ENCODE data around the gene PLIN1.
A peak's percentile ranks its signal among the peaks of the same experiment; 100 is the strongest.
"Not testable (repeated sequence)": the region's sequence is repeated elsewhere in the genome, so short reads cannot be mapped to it uniquely, and the experiment has no call there.

PLIN1 gene

GRCh38 chr15:89689930-89690275 lies 10.7 kb upstream of the PLIN1 start:
- H3K27me3 ChIP-seq (ENCODE audit: insufficient read depth, low read length) = not testable (repeated sequence)
- peak overlapping the region; percentile 86 for H3K4me3 ChIP-seq (ENCODE audit: low read depth, low read length)

GRCh38 chr15:89686522-89686921 lies 7.4 kb upstream of the PLIN1 start:
- Histone ChIP-seq H3K27ac (ENCODE audit: low read depth, low read length) (no peak overlapping the region), H2BK120ac (ENCODE audit: insufficient read depth, low read length, poor library complexity) (no peak overlapping the region), H4K91ac (ENCODE audit: low read depth, low read length) (no peak overlapping the region), H3K79me1 (ENCODE audit: low read length) (peaks cover 4% of the 10 kb centered on the region), H4K12ac (ENCODE audit: low read depth, low read length) (no peak overlapping the region), H3K79me2 (ENCODE audit: control insufficient read depth, insufficient read depth, low read length, poor library complexity) (peaks cover 4% of the 10 kb centered on the region), H3K23ac (ENCODE audit: low read length) (no peak overlapping the region), H3K36me3 (ENCODE audit: control insufficient read depth in 1 of 2, insufficient read depth in 2 of 2, low read length in 2 of 2) (no peaks in the 10 kb centered on the region), H3K14ac (ENCODE audit: low read length) (no peak overlapping the region), H3K27me3 (ENCODE audit: insufficient read depth, low read length) (no peaks in the 10 kb centered on the region), H3K9me3 (ENCODE audit: insufficient read depth, low read depth, low read length) (no peaks in the 10 kb centered on the region), H2AK5ac (ENCODE audit: low read length) (no peak overlapping the region), H2BK5ac (ENCODE audit: low read depth, low read length, poor library complexity) (no peak overlapping the region), H3K4me1 (ENCODE audit: control insufficient read depth in 1 of 2, insufficient read depth in 2 of 2, low read length in 2 of 2) (peaks cover 2 to 8% of the 10 kb centered on the region in 2 experiments), H3K9ac (ENCODE audit: low read length) (no peak overlapping the region), H3K4me3 (ENCODE audit: low read depth, low read length) (no peak overlapping the region), H2AFZ (ENCODE audit: insufficient read depth, low read length, poor library complexity) (no peak overlapping the region), H3K4me2 (ENCODE audit: low read length) (no peak overlapping the region), H3K18ac (ENCODE audit: low read length) (no peak overlapping the region), H3K4ac (ENCODE audit: low read depth, low read length) (no peak overlapping the region), H2BK12ac (ENCODE audit: low read length) (no peak overlapping the region), H4K8ac (ENCODE audit: low read depth, low read length) (no peak overlapping the region)
- DNase-seq = no peak

More at GRCh38 chr15:89689930-89690275, 10.7 kb upstream of the PLIN1 start:
- not testable (repeated sequence) for H3K4me1 ChIP-seq (ENCODE audit: control insufficient read depth in 1 of 2, insufficient read depth in 2 of 2, low read length in 2 of 2); H3K79me2 ChIP-seq (ENCODE audit: control insufficient read depth, insufficient read depth, low read length, poor library complexity); H2BK120ac ChIP-seq (ENCODE audit: insufficient read depth, low read length, poor library complexity); H3K27ac ChIP-seq (ENCODE audit: low read depth, low read length); H3K9me3 ChIP-seq (ENCODE audit: insufficient read depth, low read depth, low read length); H2BK12ac ChIP-seq (ENCODE audit: low read length); DNase-seq; H3K36me3 ChIP-seq (ENCODE audit: control insufficient read depth in 1 of 2, insufficient read depth in 2 of 2, low read length in 2 of 2); H2AK5ac ChIP-seq (ENCODE audit: low read length); H2BK5ac ChIP-seq (ENCODE audit: low read depth, low read length, poor library complexity); H3K23ac ChIP-seq (ENCODE audit: low read length); H3K18ac ChIP-seq (ENCODE audit: low read length); H3K79me1 ChIP-seq (ENCODE audit: low read length); H4K91ac ChIP-seq (ENCODE audit: low read depth, low read length); H3K14ac ChIP-seq (ENCODE audit: low read length); H3K4ac ChIP-seq (ENCODE audit: low read depth, low read length)
- no CpG with 5 or more reads among the region's 15 CpGs for WGBS (ENCODE audit: extremely low coverage, insufficient coverage, insufficient read length)
- Histone ChIP-seq H4K8ac (ENCODE audit: low read depth, low read length) (peak overlapping the region; percentile 96), H4K12ac (ENCODE audit: low read depth, low read length) (peak overlapping the region; percentile 77), H2AFZ (ENCODE audit: insufficient read depth, low read length, poor library complexity) (peak overlapping the region; percentile 98), H3K4me2 (ENCODE audit: low read length) (peak overlapping the region; percentile 85), H3K9ac (ENCODE audit: low read length) (peak overlapping the region; percentile 41)

- no peak overlapping the region for H3K14ac ChIP-seq (ENCODE audit: low read length)
Measured at GRCh38 chr15:89685995-89686394, 6.8 kb upstream of the PLIN1 start.

GRCh38 chr15:89681146-89681545 lies 2.0 kb upstream of the PLIN1 start:
- H2BK5ac ChIP-seq (ENCODE audit: low read depth, low read length, poor library complexity) = no peak overlapping the region
- DNase-seq = no peak
- WGBS (ENCODE audit: extremely low coverage, insufficient coverage, insufficient read length) = no CpG with 5 or more reads among the region's 2 CpGs
- no peak overlapping the region for H3K4me2 ChIP-seq (ENCODE audit: low read length)
- H3K9ac ChIP-seq (ENCODE audit: low read length) = no peak overlapping the region
- H4K12ac ChIP-seq (ENCODE audit: low read depth, low read length) = no peak overlapping the region
- no peak overlapping the region for H2BK120ac ChIP-seq (ENCODE audit: insufficient read depth, low read length, poor library complexity)
- no peak overlapping the region for H3K4me3 ChIP-seq (ENCODE audit: low read depth, low read length)
- H3K18ac ChIP-seq (ENCODE audit: low read length) = no peak overlapping the region
- no peak overlapping the region for H4K91ac ChIP-seq (ENCODE audit: low read depth, low read length)
- no peaks in the 10 kb centered on the region for H3K79me2 ChIP-seq (ENCODE audit: control insufficient read depth, insufficient read depth, low read length, poor library complexity)
- no peak overlapping the region for H3K4ac ChIP-seq (ENCODE audit: low read depth, low read length)
- H3K23ac ChIP-seq (ENCODE audit: low read length) = no peak overlapping the region
- H3K27me3 ChIP-seq (ENCODE audit: insufficient read depth, low read length) = no peaks in the 10 kb centered on the region
- no peaks in the 10 kb centered on the region for H3K4me1 ChIP-seq (ENCODE audit: control insufficient read depth in 1 of 2, insufficient read depth in 2 of 2, low read length in 2 of 2)
- no peak overlapping the region for H3K27ac ChIP-seq (ENCODE audit: low read depth, low read length)
- H4K8ac ChIP-seq (ENCODE audit: low read depth, low read length) = no peak overlapping the region
- no peak overlapping the region for H2AFZ ChIP-seq (ENCODE audit: insufficient read depth, low read length, poor library complexity)
- H3K36me3 ChIP-seq (ENCODE audit: control insufficient read depth in 1 of 2, insufficient read depth in 2 of 2, low read length in 2 of 2) = no peaks in the 10 kb centered on the region
- H3K14ac ChIP-seq (ENCODE audit: low read length) = no peak overlapping the region
- H2BK12ac ChIP-seq (ENCODE audit: low read length) = no peak overlapping the region
- no peak overlapping the region for H2AK5ac ChIP-seq (ENCODE audit: low read length)
- H3K9me3 ChIP-seq (ENCODE audit: insufficient read depth, low read depth, low read length) = no peaks in the 10 kb centered on the region
- H3K79me1 ChIP-seq (ENCODE audit: low read length) = no peaks in the 10 kb centered on the region

More at GRCh38 chr15:89685995-89686394, 6.8 kb upstream of the PLIN1 start:
- Histone ChIP-seq H2BK12ac (ENCODE audit: low read length) (no peak overlapping the region), H3K18ac (ENCODE audit: low read length) (no peak overlapping the region), H3K36me3 (ENCODE audit: control insufficient read depth in 1 of 2, insufficient read depth in 2 of 2, low read length in 2 of 2) (no peaks in the 10 kb centered on the region), H3K4ac (ENCODE audit: low read depth, low read length) (no peak overlapping the region), H3K9ac (ENCODE audit: low read length) (no peak overlapping the region), H2BK5ac (ENCODE audit: low read depth, low read length, poor library complexity) (no peak overlapping the region), H3K27me3 (ENCODE audit: insufficient read depth, low read length) (no peaks in the 10 kb centered on the region), H4K8ac (ENCODE audit: low read depth, low read length) (no peak overlapping the region), H3K4me1 (ENCODE audit: control insufficient read depth in 1 of 2, insufficient read depth in 2 of 2, low read length in 2 of 2) (peaks cover 2 to 8% of the 10 kb centered on the region in 2 experiments), H3K27ac (ENCODE audit: low read depth, low read length) (no peak overlapping the region), H3K9me3 (ENCODE audit: insufficient read depth, low read depth, low read length) (no peaks in the 10 kb centered on the region), H2AFZ (ENCODE audit: insufficient read depth, low read length, poor library complexity) (no peak overlapping the region), H3K79me2 (ENCODE audit: control insufficient read depth, insufficient read depth, low read length, poor library complexity) (peaks cover 4% of the 10 kb centered on the region), H2BK120ac (ENCODE audit: insufficient read depth, low read length, poor library complexity) (no peak overlapping the region), H4K91ac (ENCODE audit: low read depth, low read length) (no peak overlapping the region), H3K4me3 (ENCODE audit: low read depth, low read length) (no peak overlapping the region), H3K4me2 (ENCODE audit: low read length) (no peak overlapping the region), H4K12ac (ENCODE audit: low read depth, low read length) (no peak overlapping the region), H3K79me1 (ENCODE audit: low read length) (peaks cover 4% of the 10 kb centered on the region), H2AK5ac (ENCODE audit: low read length) (no peak overlapping the region), H3K23ac (ENCODE audit: low read length) (no peak overlapping the region)
- WGBS (ENCODE audit: extremely low coverage, insufficient coverage, insufficient read length) = no CpG with 5 or more reads among the region's 2 CpGs
- DNase-seq = no peak
